Measurements from ENCODE around the gene FAN1.

The FAN1 gene

DNA sequence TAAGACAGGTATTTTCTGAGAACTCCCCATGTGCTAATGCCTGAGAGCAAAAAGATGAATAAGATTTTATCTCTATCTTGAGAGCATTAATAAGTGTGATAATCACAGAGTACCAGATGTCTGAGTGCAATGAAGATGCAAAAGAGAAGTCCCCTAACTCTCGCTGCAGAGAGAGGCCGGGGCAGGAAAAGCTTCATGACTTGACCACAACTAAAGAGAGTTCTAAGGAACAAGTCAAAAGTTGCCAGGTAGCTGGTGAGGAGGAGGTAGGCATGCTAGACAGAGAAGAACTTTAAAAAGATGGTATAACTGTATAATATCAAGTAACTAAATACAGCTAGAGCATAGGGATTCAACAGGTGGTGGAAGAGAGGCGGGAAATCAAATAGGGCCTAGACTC is 58.9 kb downstream of the FAN1 start:
- DNase-seq: no peak

DNA sequence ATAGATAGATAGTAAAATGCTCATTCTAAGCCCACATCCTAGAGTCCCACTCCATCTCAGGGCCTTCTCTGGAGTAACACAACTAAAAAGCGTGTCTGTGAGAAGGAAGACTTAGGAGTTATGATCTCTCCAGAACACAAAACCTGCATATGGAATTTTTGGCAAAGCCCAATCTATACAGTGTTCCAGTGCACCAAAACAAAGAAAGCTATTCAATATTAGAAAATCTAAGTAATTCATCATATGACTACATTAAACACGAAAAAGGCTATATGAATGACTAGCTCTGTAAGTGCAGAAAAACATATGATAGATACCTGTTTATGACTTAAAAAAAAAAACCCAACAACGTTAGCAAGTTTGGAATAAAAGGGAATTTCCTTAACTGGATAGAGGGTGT is 60.0 kb downstream of the FAN1 start:
- no peak for DNase-seq

DNA sequence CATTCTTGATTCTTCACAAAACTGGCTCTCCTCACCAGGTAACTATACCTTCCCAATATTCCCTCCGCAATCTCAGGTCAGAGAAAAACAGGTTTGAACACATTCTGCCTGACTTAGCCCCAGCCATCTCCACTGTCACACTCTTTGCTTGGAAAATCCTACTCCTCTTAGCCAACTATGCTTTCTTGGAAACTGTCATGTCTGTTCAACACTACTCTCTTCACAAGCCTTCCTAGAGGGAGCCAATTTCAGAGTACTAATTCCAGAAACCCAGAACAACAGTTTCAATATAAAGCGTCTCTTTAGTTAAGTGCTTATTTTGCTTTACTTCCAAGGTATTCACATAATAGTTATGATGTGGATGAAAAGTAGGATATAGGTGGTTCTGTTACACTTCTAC is 66.0 kb downstream of the FAN1 start:
- DNase-seq: no peak

DNA sequence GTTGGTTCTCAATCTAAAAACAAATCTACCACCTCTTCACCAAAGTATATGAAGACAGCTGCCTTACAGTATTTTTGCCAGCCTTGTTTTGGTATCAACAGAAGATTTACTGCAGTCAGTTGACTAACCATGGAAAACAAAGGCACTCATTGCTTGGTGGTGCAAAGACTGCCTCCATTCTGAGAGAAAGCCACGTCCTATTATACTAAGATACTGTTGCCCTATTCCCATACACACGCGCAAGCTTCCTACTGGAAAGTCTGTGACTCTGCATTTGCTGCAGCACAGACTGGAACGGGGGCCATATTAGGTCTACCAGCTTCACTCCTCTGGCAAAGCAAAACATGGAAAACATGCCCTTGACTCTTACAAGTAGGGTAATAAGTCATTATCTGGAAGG is 69.7 kb downstream of the FAN1 start:
- no peak for DNase-seq

DNA sequence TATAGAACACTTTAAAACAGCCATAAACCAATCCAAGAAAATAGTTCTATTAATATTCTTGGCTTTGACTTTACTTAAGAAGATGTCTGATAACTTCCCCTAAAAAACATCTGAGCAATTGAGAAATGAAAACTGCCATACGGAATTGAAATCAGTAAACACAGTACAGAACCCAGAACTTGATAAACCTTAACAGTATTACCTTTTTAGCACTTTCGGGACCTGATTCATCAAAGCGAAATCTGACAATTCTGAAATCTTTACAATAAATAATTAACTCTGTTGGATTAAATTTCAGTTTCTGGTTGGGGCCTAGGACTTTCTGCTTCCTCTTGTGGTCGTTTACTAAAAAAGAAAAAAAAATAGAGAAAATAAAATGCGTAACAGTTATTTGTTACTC is 70.4 kb downstream of the FAN1 start:
- no peak for DNase-seq

DNA sequence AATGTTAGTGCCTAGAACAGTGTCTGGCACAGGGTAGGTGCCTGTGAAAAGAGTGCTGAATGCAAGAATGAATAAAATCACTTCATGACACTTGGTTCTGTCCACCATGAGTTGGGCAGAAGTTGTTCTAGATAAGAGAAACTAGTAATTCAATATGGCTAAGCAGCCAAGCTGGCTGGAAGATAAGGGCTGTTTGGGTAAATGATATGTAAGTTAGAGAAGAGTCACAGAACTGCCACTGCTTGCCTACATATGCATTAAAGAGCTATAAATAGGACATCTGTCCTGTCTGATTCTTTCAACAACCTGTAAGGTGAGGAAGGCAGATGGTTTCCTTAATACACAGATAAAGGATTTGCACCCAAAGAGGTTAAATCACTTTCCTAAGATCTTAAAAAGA is 74.6 kb downstream of the FAN1 start:
- DNase-seq: no peak

DNA sequence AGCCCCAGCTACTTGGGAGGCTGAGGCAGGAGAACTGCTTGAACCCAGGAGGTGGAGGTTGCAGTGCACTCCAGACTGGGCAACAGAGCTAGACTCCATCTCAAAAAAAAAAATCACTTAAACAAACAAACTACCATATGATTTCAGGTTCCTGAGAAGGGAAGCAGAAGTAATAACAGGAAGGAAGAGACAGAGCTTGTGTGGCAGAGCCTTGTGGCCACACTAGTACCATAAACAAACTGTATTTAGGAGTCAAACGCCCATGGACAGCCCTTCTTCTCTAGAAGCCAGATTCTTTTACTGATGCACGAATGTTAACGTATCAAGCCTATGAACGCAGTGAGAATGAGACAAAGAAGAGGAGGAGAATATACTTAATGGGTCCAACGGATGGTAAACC is 75.7 kb downstream of the FAN1 start:
- no peak for DNase-seq

DNA sequence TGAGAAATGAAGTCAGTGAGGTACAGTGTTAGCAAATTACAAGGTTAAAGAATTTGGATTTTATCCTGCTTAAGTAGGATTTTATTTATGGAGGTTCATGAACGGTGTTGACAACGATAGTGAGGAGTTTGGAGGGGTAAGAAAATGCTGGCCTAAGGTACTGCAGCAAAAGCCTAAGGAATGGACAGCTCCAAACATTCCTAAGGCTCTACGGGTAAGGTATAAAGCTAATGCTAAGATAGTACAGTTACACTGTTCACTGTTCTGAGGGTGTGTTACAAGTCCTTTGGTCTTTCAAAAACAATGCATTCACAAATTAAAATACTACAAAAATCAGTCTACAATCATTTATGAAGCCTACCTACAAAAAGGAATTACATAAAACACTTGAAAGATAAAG is 80.4 kb downstream of the FAN1 start:
- no peak for DNase-seq

DNA sequence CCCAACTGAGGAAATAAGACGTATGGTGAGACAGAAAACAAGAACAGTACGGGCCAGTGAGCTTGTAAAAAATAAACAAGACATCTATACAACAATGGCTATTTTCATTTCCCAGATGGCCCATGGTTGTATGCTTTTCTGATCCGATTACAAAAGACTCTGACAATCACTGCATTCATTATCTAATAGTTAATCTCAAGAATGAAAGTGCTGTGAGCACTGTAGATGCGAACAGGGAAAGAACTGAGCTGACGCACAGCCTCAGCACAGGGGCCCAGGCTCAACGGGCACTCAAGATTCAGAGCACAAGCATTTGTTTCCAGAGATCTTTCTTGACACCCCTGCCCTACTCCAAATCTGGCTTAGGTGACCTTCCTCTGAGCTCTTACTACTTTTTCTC is 80.8 kb downstream of the FAN1 start:
- DNase-seq: no peak

DNA sequence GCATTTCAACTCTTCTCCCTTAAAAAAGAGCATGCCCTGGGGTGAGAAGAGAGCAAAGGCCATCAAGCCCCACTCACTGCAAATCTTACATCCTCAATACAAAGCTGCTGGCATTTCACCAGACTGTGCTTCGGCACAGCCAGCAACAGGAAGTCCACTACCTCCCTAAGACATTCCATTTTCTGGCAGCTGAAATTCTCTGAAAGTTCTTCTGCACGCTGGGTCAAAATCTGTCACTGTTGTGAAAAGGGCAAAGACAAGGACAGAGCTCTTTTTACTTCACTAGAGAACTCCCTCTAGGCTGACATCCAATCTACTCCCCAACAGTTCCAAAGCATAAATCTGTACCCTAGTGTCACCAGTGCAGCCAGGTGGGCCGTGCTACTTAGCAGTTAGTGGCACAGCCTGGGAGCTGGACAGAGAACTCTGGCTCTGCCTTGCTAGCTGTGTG is 81.4 kb downstream of the FAN1 start:
- DNase-seq: peak; percentile 56

DNA sequence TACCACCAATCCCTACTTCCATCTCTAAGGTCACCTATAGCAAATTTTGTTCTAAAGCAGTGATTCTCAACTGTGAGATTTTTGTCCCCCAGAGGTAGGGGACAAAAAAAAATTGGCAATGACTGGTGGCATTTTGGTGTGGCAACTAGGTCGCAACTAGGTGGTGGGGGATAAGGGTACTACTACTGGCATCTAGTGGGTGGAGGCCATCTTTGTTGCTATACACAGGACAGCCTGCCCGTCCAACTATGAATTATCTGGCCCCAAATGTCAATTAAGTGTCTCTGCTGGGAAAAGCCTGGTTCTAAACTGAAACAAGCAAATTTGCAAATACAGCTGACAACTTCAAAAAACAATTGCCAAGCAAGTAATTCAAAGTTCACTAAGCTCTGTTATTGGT is 86.3 kb downstream of the FAN1 start:
- DNase-seq: peak; percentile 25

DNA sequence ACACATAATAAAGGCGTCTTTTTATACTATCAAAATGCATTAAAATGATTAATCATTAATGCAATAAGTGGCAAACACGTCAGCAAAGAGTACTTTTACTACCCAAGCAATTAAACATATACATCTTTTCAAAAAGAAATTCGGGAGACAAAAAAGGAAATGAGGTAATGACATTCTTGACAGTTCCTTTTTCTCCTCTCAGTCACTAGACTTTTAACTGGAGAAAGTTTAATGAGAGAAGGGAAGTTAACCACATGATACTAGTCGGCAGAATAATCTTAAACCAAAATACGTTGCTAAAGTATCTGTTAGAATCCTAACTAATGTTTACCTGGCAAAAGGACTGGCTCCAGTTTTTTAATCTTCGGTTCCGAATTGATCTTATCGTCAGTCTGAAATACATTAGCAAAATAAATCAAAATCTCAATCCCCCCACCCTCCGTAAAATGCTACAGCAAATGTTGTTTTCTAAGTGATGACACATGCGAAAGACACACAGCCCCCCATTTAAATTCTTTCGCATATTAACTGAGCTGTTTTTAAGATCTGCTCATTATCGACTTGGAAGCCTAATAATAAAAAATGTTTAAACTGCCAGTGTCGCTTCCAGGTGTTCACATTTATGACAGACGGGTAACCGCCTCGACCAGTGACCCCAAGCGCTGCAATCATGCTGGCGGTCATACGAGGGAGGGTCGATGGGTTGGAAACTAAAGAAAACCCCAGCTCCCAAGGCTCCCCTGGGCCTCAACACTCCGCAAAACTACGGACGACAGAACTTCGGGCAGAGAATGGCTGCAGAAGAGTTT is 86.9 kb downstream of the FAN1 start:
- DNase-seq: peak; percentile 9

DNA sequence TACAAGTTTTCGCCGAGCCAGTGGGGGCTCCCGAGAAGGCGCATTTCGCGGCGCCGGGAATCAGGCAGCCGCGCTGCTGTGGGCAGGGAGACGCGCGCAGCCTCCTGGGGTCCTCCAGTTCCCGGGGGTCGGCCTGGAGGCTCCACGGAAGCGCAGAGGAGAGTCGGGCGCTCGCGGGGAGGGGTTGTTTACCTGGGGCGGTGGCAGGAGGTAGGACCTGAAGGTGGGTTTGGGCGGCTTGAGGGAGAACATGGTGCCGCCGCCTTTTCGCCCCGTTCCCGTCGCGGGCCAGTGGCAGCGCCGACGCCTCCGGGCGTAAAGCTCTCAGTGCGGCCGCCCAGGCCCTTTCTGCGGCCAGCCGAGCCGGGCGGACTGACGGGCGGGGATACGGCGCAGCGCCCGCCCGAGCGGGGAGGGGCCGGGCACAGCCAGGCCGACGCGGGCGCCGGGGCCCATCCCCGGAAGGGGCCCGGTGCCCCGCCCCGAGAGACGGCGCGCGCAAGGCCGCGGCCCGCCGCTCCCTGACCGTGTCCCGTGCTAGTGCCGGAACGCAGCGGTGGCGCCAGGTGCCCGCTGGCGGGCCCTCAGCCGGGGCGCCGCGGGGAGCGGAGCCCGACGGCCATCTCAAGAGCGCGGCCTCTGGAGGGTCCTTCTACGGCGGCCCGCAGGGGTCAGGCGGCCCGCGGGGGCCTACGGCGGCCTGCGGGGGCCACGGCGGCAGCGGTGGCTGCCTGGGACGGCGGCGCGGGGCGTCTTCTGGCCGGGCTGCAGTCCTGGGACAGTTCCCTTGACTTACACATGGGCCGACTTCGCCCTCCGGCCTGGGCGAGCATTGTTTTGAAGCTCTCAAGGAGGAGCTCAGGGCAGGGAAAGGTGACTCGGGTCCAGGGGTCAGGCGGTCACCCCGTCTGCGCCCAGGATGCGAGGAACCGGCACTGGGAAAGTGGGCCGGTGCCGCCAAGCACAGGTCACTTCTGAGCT is 87.8 kb downstream of the FAN1 start, which contains the start of gene MTMR10:
MTMR10 (minus strand) TSS at position 374 of the 981 bp plus-strand sequence; CDS start at position 252, 122 bp downstream.
- DNase-seq: peak; percentile 82

DNA sequence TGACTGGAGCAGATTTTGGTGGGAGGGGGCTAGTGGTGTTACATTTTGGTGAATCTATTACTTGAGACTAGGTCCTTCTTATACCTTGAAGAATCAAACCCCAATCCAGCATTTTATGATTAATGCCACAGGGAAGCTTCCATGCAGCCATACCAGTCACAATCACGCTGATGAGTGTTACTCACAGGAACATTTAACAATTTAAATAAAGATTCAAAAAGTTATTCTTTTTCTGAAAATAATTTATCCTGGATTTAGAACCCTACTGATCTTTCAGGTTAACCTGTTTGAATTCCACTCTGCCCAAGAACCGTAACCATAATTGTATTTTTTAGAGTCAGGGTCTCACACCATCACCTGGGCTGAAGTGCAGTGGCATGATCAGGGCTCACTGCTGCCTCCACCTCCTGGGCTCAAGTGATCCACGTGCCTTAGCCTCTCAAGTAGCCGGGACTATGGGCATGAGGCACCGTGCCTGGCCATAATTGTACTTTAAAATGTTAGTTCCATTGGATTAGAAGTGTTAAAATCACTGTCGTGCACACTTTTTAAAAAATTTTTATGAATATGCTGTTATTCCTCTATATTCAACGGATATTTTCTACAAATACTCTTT is 88.6 kb downstream of the FAN1 start:
- no peak for DNase-seq
